ENCODE results near the gene NFKBIA. TPM values are rescaled to one million over a fixed set of nuclear protein-coding genes. Genes with fewer than 3 reads are reported as not detected.

The NFKBIA gene
- total RNA-seq, 1 donor from 2014 or later: 35.5 TPM

DNA sequence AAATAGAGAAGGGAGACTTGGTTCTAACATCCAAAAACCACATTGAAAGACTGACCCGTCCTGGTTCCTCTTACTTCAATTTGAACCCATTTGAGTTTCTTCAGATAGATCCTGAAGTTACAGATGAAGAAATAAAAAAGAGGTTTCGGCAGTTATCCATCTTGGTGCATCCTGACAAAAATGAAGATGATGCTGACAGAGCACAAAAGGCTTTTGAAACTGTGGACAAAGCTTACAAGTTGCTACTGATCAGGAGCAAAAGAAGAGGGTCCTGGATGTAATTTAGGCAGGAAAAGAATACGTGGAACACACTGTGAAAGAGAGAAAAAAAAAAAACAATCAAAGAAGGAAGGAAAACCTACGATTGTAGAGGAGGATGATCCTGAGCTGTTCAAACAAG lies 25.4 kb upstream of the NFKBIA start:
- TF ChIP-seq, protein P1, sequence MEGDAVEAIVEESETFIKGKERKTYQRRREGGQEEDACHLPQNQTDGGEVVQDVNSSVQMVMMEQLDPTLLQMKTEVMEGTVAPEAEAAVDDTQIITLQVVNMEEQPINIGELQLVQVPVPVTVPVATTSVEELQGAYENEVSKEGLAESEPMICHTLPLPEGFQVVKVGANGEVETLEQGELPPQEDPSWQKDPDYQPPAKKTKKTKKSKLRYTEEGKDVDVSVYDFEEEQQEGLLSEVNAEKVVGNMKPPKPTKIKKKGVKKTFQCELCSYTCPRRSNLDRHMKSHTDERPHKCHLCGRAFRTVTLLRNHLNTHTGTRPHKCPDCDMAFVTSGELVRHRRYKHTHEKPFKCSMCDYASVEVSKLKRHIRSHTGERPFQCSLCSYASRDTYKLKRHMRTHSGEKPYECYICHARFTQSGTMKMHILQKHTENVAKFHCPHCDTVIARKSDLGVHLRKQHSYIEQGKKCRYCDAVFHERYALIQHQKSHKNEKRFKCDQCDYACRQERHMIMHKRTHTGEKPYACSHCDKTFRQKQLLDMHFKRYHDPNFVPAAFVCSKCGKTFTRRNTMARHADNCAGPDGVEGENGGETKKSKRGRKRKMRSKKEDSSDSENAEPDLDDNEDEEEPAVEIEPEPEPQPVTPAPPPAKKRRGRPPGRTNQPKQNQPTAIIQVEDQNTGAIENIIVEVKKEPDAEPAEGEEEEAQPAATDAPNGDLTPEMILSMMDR (IDR thresholded peaks at IDR 0.05; ENCODE audit: insufficient read depth, low read depth, low read length): no peak
- TF ChIP-seq EZH2 (IDR thresholded peaks at IDR 0.05; ENCODE audit: insufficient read depth, low read length): no peak
- H3K9me3 ChIP-seq (ENCODE audit: insufficient read depth, low read depth, low read length): no peaks in the 10 kb centered on the region
- no peaks in the 10 kb centered on the region for H4K20me1 ChIP-seq (ENCODE audit: insufficient read depth, low read length)
- no peaks in the 10 kb centered on the region for H3K4me1 ChIP-seq (ENCODE audit: insufficient read depth, low read length)
- H3K4me2 ChIP-seq (ENCODE audit: low read length): no peak overlapping the region
- H3K9me3 Mint-ChIP-seq (ENCODE audit: unreplicated experiment): no peaks in the 10 kb centered on the region
- no peak overlapping the region for H3K27ac Mint-ChIP-seq (ENCODE audit: unreplicated experiment)
- DNase-seq (ENCODE audit: low read depth) (no peak), FAIRE-seq (no peak)
- no peaks in the 10 kb centered on the region for H3K36me3 ChIP-seq (ENCODE audit: insufficient read depth, low read length)
- H3K27me3 ChIP-seq (ENCODE audit: insufficient read depth, low read length): no peaks in the 10 kb centered on the region
- no peaks in the 10 kb centered on the region for H3K4me1 Mint-ChIP-seq (ENCODE audit: low read depth, unreplicated experiment)
- no peak overlapping the region for H3K9ac ChIP-seq (ENCODE audit: low read length)
- no peak overlapping the region for H3K4me3 Mint-ChIP-seq (ENCODE audit: unreplicated experiment)
- no peaks in the 10 kb centered on the region for H3K36me3 Mint-ChIP-seq (ENCODE audit: low read depth, unreplicated experiment)
- no peak overlapping the region for H2AFZ ChIP-seq (ENCODE audit: low read depth, low read length)
- H3K27ac ChIP-seq (ENCODE audit: low read depth, low read length): no peak overlapping the region
- H3K79me2 ChIP-seq (ENCODE audit: insufficient read depth, low read length): no peaks in the 10 kb centered on the region
- H3K27me3 Mint-ChIP-seq (ENCODE audit: low read depth, unreplicated experiment): no peaks in the 10 kb centered on the region
- H3K4me3 ChIP-seq (ENCODE audit: insufficient read depth, low read depth, low read length): no peak overlapping the region

DNA sequence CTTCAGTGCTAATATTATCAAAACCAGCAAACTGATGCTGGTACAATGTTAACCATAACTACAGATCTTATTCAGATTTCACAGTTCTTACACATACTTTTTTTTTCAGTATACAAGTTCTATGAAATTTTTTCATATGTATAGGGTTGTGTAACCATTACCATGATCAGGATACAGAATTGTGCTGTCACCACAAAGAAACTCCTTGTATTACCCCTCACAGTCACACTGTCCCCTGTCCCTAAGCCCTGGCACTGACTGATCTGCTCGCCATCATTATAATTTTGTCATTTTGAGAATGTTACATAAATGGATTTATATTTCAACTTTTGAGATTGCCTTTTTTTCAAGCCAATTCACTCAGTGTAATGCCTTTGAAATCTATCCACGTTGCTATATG lies 21.3 kb upstream of the NFKBIA start:
- DNase-seq (ENCODE audit: low read depth) (no peak), FAIRE-seq (no peak)
- Mint-ChIP-seq H3K9me3 (ENCODE audit: unreplicated experiment) (no peaks in the 10 kb centered on the region), H3K4me1 (ENCODE audit: low read depth, unreplicated experiment) (no peaks in the 10 kb centered on the region), H3K36me3 (ENCODE audit: low read depth, unreplicated experiment) (no peaks in the 10 kb centered on the region), H3K4me3 (ENCODE audit: unreplicated experiment) (no peak overlapping the region), H3K27ac (ENCODE audit: unreplicated experiment) (no peak overlapping the region), H3K27me3 (ENCODE audit: low read depth, unreplicated experiment) (no peaks in the 10 kb centered on the region)
- no peaks in the 10 kb centered on the region for H3K79me2 ChIP-seq (ENCODE audit: insufficient read depth, low read length)
- H3K36me3 ChIP-seq (ENCODE audit: insufficient read depth, low read length): no peaks in the 10 kb centered on the region
- H3K4me2 ChIP-seq (ENCODE audit: low read length): no peak overlapping the region
- no peaks in the 10 kb centered on the region for H4K20me1 ChIP-seq (ENCODE audit: insufficient read depth, low read length)
- no peak overlapping the region for H3K9ac ChIP-seq (ENCODE audit: low read length)
- H3K27ac ChIP-seq (ENCODE audit: low read depth, low read length): no peak overlapping the region
- no peak overlapping the region for H2AFZ ChIP-seq (ENCODE audit: low read depth, low read length)
- TF ChIP-seq, protein P1 (IDR thresholded peaks at IDR 0.05; ENCODE audit: insufficient read depth, low read depth, low read length): no peak
- no peak for TF ChIP-seq EZH2 (IDR thresholded peaks at IDR 0.05; ENCODE audit: insufficient read depth, low read length)
- H3K9me3 ChIP-seq (ENCODE audit: insufficient read depth, low read depth, low read length): peaks cover 3% of the 10 kb centered on the region
- H3K27me3 ChIP-seq (ENCODE audit: insufficient read depth, low read length): no peaks in the 10 kb centered on the region
- no peak overlapping the region for H3K4me3 ChIP-seq (ENCODE audit: insufficient read depth, low read depth, low read length)
- H3K4me1 ChIP-seq (ENCODE audit: insufficient read depth, low read length): no peaks in the 10 kb centered on the region

DNA sequence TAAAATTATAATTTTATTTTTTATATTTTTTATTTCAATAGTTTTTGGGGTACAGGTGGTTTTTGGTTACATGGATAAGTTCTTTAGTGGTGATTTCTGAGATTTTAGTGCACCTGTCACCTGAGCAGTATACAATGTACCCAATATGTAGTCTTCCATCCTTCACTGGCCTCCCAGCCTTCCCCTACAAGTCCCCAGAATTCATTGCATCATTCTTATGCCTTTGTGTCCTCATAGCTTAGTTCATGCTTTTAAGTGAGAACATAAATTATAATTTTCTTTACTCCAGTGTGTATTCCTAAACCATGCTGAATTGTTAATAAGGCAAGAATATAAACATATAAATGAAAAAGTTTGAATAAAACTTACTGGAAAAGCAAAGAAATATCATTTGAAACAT lies 19.1 kb upstream of the NFKBIA start:
- no peaks in the 10 kb centered on the region for H4K20me1 ChIP-seq (ENCODE audit: insufficient read depth, low read length)
- no peak overlapping the region for H3K4me3 Mint-ChIP-seq (ENCODE audit: unreplicated experiment)
- no peaks in the 10 kb centered on the region for H3K9me3 Mint-ChIP-seq (ENCODE audit: unreplicated experiment)
- DNase-seq (ENCODE audit: low read depth) (no peak), FAIRE-seq (no peak)
- no peak overlapping the region for H3K9ac ChIP-seq (ENCODE audit: low read length)
- no peak overlapping the region for H3K4me3 ChIP-seq (ENCODE audit: insufficient read depth, low read depth, low read length)
- H3K4me1 Mint-ChIP-seq (ENCODE audit: low read depth, unreplicated experiment): peaks cover 3% of the 10 kb centered on the region
- no peak overlapping the region for H2AFZ ChIP-seq (ENCODE audit: low read depth, low read length)
- H3K27ac ChIP-seq (ENCODE audit: low read depth, low read length): no peak overlapping the region
- TF ChIP-seq, protein P1 (IDR thresholded peaks at IDR 0.05; ENCODE audit: insufficient read depth, low read depth, low read length): no peak
- TF ChIP-seq EZH2 (IDR thresholded peaks at IDR 0.05; ENCODE audit: insufficient read depth, low read length): no peak
- peaks cover 12% of the 10 kb centered on the region for H3K4me1 ChIP-seq (ENCODE audit: insufficient read depth, low read length)
- H3K27me3 ChIP-seq (ENCODE audit: insufficient read depth, low read length): no peaks in the 10 kb centered on the region
- no peaks in the 10 kb centered on the region for H3K36me3 Mint-ChIP-seq (ENCODE audit: low read depth, unreplicated experiment)
- H3K79me2 ChIP-seq (ENCODE audit: insufficient read depth, low read length): no peaks in the 10 kb centered on the region
- no peak overlapping the region for H3K4me2 ChIP-seq (ENCODE audit: low read length)
- peaks cover 3% of the 10 kb centered on the region for H3K9me3 ChIP-seq (ENCODE audit: insufficient read depth, low read depth, low read length)
- no peaks in the 10 kb centered on the region for H3K36me3 ChIP-seq (ENCODE audit: insufficient read depth, low read length)
- no peaks in the 10 kb centered on the region for H3K27me3 Mint-ChIP-seq (ENCODE audit: low read depth, unreplicated experiment)
- no peak overlapping the region for H3K27ac Mint-ChIP-seq (ENCODE audit: unreplicated experiment)

All from astrocyte (in vitro differentiated cells and primary cell).